Activated gamma-delta T cell (primary cell): ENCODE data around the gene CNP.
A peak's percentile ranks its signal among the peaks of the same experiment; 100 is the strongest.
"Not testable (repeated sequence)": the region's sequence is repeated elsewhere in the genome, so short reads cannot be mapped to it uniquely, and the experiment has no call there.

Source experiments
- DNase-seq: peaks from one replicate; lab custom pipeline; 2025; lab: John Stamatoyannopoulos, UW

CNP gene

GRCh38 chr17:42002792-42003301 lies 36.3 kb downstream of the CNP start:
- DNase-seq: no peak

- DNase-seq: no peak
These were observed 38.6 kb downstream of the CNP start for GRCh38 chr17:42005166-42005565.

GRCh38 chr17:42009170-42009569 lies 42.6 kb downstream of the CNP start:
- no peak for DNase-seq

- DNase-seq: not testable (repeated sequence)
These were observed 43.7 kb downstream of the CNP start for GRCh38 chr17:42010266-42010680.

- no peak for DNase-seq
These were observed 44.4 kb downstream of the CNP start for GRCh38 chr17:42010898-42011516.

- DNase-seq: not testable (repeated sequence)
These were observed 45.8 kb downstream of the CNP start for GRCh38 chr17:42012363-42012762.

- not testable (repeated sequence) for DNase-seq
These were observed 47.1 kb downstream of the CNP start for GRCh38 chr17:42013740-42014139.

- DNase-seq: no peak
These were observed 49.8 kb downstream of the CNP start for GRCh38 chr17:42016411-42016831.

- DNase-seq: peak; percentile 77
These were observed 50.6 kb downstream of the CNP start, which contains the start of gene DNAJC7 for GRCh38 chr17:42016941-42017865. Gene DNAJC7 (minus strand): TSS chr17:42017439. CDS start chr17:42017416, 23 bp downstream.

- no peak for DNase-seq
These were observed 51.2 kb downstream of the CNP start for GRCh38 chr17:42017866-42018200.

- no peak for DNase-seq
These were observed 51.7 kb downstream of the CNP start for GRCh38 chr17:42018339-42018738.

- no peak for DNase-seq
These were observed 52.4 kb downstream of the CNP start for GRCh38 chr17:42018988-42019387.

- DNase-seq: peak; percentile 91
These were observed 53.2 kb downstream of the CNP start, which contains the start of gene NKIRAS2 for GRCh38 chr17:42019509-42020404. Gene NKIRAS2 (plus strand): TSS chr17:42020090. CDS start chr17:42021578, 1,488 bp downstream.

- DNase-seq: not testable (repeated sequence)
These were observed 54.2 kb downstream of the CNP start for GRCh38 chr17:42020845-42021244.

- no peak for DNase-seq
These were observed 57.1 kb downstream of the CNP start for GRCh38 chr17:42023524-42024349.

GRCh38 chr17:42025191-42025579 lies 58.6 kb downstream of the CNP start:
- no peak for DNase-seq

GRCh38 chr17:42025936-42026335 lies 59.3 kb downstream of the CNP start:
- no peak for DNase-seq

GRCh38 chr17:42026857-42027589 lies 60.4 kb downstream of the CNP start:
- DNase-seq: no peak
